Left ventricle myocardium superior (tissue), 1 donor: Measurements from ENCODE around the gene SLC1A3. TPM values are rescaled to one million over a fixed set of nuclear protein-coding genes. Genes with fewer than 3 reads are reported as not detected.
A peak's percentile ranks its signal among the peaks of the same experiment; 100 is the strongest.

Source experiments
- ATAC-seq: fragments of 200-7000 bp; cut with Tn5 transposase; one replicate; pipeline ENCODE4 v1.9.1; 2020; ENCODE audit warnings: mild to moderate bottlenecking, moderate library complexity
- DNase-seq: peaks from one replicate; pipeline ENCODE4 v3.0.0-alpha.2; 2020
- intact Hi-C: fragments of 100-400 bp; cut with micrococcal nuclease; formaldehyde crosslinking; loops from one replicate; pipeline ENCODE4 v1.11.0; 2022
- total RNA-seq: library from RNA; stranded (reverse); fragmentation: NEBNext Ultra II Directional; extraction: Animal tissue kit (Norgen Biotek cat#: 25700); gene quantifications from one replicate; pipeline ENCODE4 v1.2.1, GENCODE V29; 2021
- donor health status: DM: no; HTN: yes; CAD: no; lungs with severe emphysema.

The SLC1A3 gene
- total RNA-seq, 1 donor from 2014 or later, result 105 TPM

GRCh38 chr5:36696059-36696673, 89.8 kb downstream of the SLC1A3 start:
- intact Hi-C loops, result loop anchor here (10.0 kb wide), 1 partner anchor 91 kb away; the partner anchor contains the start of gene SLC1A3
- ATAC-seq (peak; percentile 38), DNase-seq (peak; percentile 62)

DNA sequence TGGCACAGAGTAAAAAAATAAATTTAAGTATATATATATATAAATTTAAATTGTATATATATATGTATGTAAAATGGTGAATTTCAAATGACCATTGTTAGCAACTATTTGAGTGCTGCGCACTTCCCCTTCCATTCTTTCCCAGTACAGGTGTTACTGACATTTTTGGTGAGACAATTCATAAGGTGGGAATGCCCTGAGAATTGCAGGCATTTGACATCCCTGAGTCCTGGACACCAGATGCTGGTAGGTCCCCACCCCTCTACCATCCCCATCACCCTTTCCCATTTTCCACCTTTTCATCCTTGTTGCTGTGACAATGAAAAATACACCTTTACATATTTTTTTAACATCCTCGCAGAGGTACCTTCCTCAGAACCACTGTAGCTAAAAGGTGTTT, 91.6 kb downstream of the SLC1A3 start:
- DNase-seq (no peak), ATAC-seq (no peak)
- intact Hi-C loops, result loop anchor here (10.0 kb wide), 1 partner anchor 93 kb away; the partner anchor contains the start of gene SLC1A3

DNA sequence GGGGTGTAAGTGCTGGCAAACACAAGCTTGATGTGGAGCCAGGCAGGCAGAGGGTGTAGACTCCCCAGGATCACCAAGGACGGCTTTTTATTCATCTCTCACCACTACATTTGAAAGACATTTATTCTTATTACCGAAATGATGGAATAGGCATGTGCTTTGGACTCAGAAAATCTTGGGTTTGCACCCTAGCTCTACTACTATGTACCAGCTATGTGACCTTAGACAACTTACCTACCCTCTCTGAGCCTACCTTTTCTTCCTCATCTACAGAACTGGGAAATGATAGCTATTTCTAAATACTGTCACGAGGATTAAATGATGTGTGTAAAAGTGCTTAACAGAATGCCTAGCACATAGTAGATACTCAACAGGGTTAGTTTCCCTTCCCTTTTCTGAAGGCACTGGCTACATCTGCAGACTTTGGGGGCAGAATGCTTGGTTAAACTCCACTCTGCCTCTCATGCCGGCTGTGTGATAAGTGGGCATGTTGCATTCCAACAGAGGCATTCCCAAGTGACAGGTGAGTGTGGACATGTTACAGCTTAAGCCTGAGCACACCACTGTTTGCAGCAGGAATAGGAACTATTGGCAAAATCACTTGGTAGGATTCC, 94.8 kb downstream of the SLC1A3 start:
- DNase-seq (no peak), ATAC-seq (peak; percentile 84)
- intact Hi-C loops, result no loop called here

DNA sequence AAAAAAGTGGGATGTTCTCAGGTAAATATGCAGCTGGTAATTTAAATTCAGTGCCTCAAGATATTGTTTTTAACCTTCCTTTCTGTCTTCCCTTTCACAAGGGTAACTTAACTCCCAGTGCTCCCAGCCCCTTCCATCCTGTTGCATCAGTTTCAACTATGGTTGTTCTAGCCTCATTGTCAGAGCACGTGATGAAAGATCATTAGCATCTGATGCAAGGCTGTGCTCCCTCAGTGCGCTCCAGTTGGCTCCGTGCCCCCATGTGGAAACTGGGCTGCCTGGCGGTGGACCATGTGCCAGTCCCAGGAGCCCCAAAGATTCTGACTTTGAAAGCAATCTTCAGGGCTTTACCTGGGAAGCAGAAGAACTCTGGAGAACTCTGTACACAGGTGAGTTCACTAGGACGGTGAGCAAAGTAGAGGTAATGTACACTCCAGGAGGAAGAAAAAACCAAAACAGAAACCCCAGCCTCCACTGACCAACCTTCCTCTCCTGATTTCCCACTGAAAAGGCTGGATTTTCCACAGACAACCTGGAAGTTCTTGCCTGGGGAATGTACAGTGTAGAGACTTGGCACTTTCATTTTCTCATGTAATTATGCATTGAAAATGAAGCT, 96.9 kb downstream of the SLC1A3 start:
- intact Hi-C loops, result no loop called here
- peak; percentile 67 for DNase-seq

DNA sequence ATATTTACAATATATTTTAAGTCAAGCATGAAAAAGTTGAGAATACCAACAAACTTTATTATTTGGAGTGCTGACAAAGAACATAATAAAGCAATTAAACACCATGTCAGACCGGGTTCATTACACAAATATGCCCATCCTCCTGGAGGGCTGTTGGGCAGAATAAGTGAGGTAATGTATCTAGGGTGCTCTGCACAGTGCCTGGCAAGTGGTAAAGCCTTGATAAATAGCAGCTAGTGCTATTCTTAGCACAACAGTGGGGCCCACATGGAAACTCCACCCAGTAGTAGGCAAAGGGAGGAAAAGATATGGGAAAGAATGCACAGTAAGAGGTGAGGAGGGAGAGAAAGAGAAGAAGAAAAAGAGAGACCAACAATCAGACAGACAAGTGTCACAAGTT, 97.7 kb downstream of the SLC1A3 start:
- DNase-seq, result no peak
- peak; percentile 85 for ATAC-seq
- intact Hi-C loops, result no loop called here

More for the DNA sequence above, 96.9 kb downstream of the SLC1A3 start:
- peak; percentile 26 for ATAC-seq

- ATAC-seq (no peak), DNase-seq (no peak)
- intact Hi-C loops, result no loop called here
These were observed 98.6 kb downstream of the SLC1A3 start for GRCh38 chr5:36705055-36705454.

- DNase-seq, result no peak
- intact Hi-C loops, result no loop called here
- no peak for ATAC-seq
These were observed 100.3 kb downstream of the SLC1A3 start for GRCh38 chr5:36706662-36707061.

- DNase-seq, result no peak
- intact Hi-C loops, result no loop called here
- no peak for ATAC-seq
These were observed 102.6 kb downstream of the SLC1A3 start for GRCh38 chr5:36708996-36709395.

- intact Hi-C loops, result no loop called here
- DNase-seq (no peak), ATAC-seq (no peak)
These were observed 103.6 kb downstream of the SLC1A3 start for GRCh38 chr5:36710039-36710438.

GRCh38 chr5:36712706-36713105, 106.3 kb downstream of the SLC1A3 start:
- ATAC-seq (no peak), DNase-seq (no peak)
- intact Hi-C loops, result no loop called here

GRCh38 chr5:36713541-36713940, 107.1 kb downstream of the SLC1A3 start:
- ATAC-seq (no peak), DNase-seq (no peak)
- intact Hi-C loops, result no loop called here

GRCh38 chr5:36717131-36717695, 110.8 kb downstream of the SLC1A3 start:
- intact Hi-C loops, result no loop called here
- DNase-seq (no peak), ATAC-seq (no peak)

GRCh38 chr5:36719282-36719681, 112.9 kb downstream of the SLC1A3 start:
- no peak for ATAC-seq
- intact Hi-C loops, result no loop called here
- no peak for DNase-seq

DNA sequence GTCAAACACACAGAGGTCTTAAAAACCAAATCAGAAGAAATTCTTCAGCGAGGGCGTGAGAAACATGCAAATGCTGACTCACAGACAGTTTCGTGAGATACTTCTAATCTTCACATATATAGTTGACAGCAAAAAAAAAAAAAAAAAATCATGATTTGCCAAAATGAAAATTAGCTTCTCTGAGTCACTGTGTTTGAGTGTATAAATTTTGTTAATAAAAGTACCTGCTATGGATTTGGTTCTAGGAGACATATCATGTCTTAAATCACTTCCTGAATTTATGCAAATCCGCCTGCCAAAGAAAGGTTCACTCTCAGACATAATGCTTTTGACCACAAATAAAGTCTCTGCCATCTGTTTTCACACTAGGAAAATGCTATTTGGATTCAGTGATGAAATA, 114.3 kb downstream of the SLC1A3 start:
- DNase-seq, result no peak
- intact Hi-C loops, result no loop called here
- no peak for ATAC-seq

DNA sequence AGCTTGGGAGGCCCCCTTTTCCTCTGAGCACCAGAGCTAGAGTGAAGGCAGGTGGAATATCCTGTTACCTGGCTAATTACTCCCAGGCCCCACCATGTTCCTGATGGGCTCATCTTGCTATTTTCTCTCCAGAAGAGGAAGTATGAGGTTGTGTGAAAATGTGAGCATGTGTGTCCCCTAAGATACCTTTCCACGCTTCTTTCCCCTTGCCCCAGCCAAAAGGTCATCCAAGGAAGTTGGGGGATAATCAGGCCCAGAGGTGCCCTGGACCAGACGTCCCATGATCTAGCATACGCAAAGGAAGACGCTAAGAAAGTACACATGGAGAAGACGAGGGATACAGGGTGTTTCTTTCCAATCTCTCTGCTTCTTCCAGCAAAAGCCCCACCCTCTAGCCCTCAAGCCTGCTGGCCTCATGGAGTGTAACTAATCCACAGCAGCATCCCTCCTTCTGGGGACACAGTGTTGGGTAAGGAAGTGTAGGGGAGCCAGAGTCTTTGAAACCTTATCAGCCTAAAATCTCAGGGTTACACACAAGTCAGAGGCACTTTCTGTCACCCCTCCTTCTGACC, 115.3 kb downstream of the SLC1A3 start:
- DNase-seq, result no peak
- intact Hi-C loops, result no loop called here
- no peak for ATAC-seq

GRCh38 chr5:36722900-36723299, 116.5 kb downstream of the SLC1A3 start:
- ATAC-seq, result no peak
- intact Hi-C loops, result no loop called here
- DNase-seq, result no peak

- ATAC-seq, result no peak
- intact Hi-C loops, result no loop called here
- no peak for DNase-seq
These were observed 117.5 kb downstream of the SLC1A3 start for GRCh38 chr5:36723912-36724311.

GRCh38 chr5:36724467-36725332, 118.3 kb downstream of the SLC1A3 start:
- ATAC-seq, result peak; percentile 73
- intact Hi-C loops, result no loop called here
- peak; percentile 49 for DNase-seq

- DNase-seq (no peak), ATAC-seq (no peak)
- intact Hi-C loops, result no loop called here
These were observed 119.9 kb downstream of the SLC1A3 start for GRCh38 chr5:36726317-36726716.
